ENCODE measurements around the gene C3orf38. TPM values are rescaled to one million over a fixed set of nuclear protein-coding genes. Genes with fewer than 3 reads are reported as not detected.

Gene C3orf38
- total and polyA plus RNA-seq, 7 experiments from 2014 or later = 19.4 to 40.2 (median 33.4) TPM

Other genes starting within 250 kb of the C3orf38 start
- 100 to 1,000 TPM in 3 of 5 experiments, 10 to 100 TPM in 2; 87.0 to 153 (median 115) TPM for gene CGGBP1, start 91.0 kb upstream of the C3orf38 start, total RNA-seq
- gene CGGBP1, start 91.0 kb upstream of the C3orf38 start, polyA plus RNA-seq = 100 to 1,000 TPM in 1 of 2 donors, 10 to 100 TPM in 1; 87.4 to 104 TPM
- gene ZNF654, start 90.7 kb upstream of the C3orf38 start, total RNA-seq = 10 to 100 TPM; 11.4 to 32.2 (median 25.4) TPM
- gene ZNF654, start 90.7 kb upstream of the C3orf38 start, polyA plus RNA-seq = 10 to 100 TPM; 12.5 to 13.3 TPM

Measured in naive thymus-derived CD4-positive, alpha-beta T cell (primary cell).